SK-N-DZ (cell line): ENCODE results near the gene MISP3.

Experiments used
- DNase-seq: peaks from one replicate; pipeline ENCODE4 v3.0.0-alpha.2; 2015; ENCODE audit warnings: low spot score

MISP3 gene

GRCh38 chr19:14080887-14081796, 8.6 kb downstream of the MISP3 start:
- peak; percentile 99 for DNase-seq

- no peak for DNase-seq
These were observed 9.4 kb downstream of the MISP3 start for GRCh38 chr19:14081797-14082674.

GRCh38 chr19:14082675-14082960, 10.0 kb downstream of the MISP3 start:
- no peak for DNase-seq

- DNase-seq: no peak
These were observed 12.9 kb downstream of the MISP3 start, which contains the start of gene C19orf67 for GRCh38 chr19:14085309-14085995. Gene C19orf67 (minus strand): TSS chr19:14085783. CDS start chr19:14085627, 156 bp downstream.

DNA sequence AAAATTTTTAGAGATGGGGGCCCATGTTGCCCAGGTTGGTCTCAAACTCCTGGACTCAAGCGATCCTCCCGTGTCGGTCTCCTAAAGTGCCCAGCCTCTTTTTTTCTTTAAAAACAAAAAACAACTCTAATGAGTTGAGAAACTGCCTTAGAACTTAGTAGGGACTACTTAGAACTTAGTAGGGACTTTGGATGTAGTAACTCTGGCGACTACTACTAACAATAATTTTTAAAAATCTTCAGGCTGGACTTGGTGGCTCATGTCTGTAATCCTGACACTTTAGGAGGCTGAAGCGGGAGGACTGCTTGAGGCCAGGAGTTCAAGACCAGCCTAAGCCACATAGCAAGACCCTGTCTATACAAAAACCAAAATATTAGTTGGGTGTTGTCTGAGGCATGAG, 13.5 kb downstream of the MISP3 start:
- no peak for DNase-seq

DNA sequence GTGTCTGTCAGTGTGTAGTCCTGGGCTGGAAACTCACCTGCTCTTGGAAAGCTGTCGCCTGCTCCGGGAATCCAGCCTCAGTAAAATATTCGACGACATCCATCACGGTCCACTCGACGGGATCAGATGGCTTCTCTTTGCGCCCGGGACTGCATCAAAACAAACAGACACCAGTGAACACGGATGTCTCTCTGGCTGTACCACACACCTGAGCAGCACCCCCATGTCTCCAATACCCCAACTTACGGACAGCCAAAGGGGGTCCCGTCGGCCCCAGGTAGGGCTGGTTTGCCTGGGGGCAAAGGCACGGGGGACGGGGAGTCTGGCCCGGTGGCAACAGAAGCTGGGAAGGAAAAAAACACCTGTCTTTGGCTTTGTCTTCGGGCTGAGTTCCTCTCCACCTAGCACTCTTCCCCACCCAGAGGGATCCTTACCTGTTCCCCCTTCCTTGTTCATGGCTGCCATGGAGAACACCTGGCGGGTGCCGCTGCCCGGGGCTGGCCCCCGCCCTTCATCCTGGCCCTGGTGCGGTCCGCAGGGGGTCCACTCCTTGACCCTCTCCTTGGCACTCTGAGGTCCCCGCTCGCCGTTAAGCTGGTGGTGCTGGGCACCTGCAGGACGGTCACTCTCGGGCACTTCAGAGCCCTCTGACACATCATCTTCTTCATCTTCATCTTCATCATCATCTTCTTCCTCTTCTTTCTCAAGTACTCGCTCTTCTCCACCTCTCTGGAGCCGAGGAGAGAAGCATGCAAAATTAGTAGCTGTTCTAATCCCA, 16.2 kb downstream of the MISP3 start:
- DNase-seq: no peak

GRCh38 chr19:14089412-14089661, 16.8 kb downstream of the MISP3 start:
- DNase-seq: no peak

DNA sequence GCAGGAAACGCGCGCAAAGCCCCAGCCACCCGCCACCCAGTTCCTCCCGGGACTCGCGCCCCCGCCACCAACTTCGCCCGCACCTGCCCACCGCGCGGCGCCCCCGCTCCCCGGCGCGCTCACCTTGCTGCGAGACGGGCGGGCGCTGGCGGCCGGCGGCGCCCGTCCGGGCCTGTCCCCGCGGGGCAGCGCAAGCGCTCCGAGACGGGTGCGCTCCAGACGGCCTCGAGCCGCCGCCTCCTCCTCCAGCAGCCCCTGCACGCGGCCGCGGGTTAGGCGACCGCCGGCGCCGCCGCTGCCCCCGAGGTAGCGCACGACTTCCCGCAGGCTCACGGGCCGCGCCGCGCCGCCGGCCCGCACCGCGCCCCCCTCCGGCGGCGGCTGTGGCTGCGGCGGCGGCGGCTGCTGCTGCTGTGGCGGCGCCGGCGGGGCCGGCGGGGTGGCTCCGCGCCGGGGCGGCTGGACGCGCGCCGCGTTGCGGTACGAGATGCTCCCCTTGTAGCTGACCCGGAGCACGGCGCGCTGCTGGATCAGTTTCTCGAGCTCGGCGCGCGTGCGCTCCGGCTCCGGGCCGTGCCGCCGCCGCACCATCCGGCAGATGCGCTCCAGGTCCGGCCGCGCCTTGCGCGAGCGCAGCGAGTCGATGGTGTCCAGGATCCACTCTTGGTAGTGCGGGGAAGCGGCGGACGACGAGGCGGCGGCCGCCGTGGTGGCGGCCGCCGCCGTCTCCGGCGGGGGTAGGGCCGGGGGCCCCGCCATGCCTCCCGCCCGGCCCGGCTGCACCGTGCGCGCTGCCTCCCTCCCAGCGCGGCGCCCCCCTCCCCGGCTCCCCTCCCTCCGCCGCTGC, 17.3 kb downstream of the MISP3 start:
- DNase-seq: peak; percentile 32

GRCh38 chr19:14090509-14091080, 18.0 kb downstream of the MISP3 start, which contains the start of gene SAMD1:
Gene SAMD1 (minus strand): TSS chr19:14090751.
- peak; percentile 76 for DNase-seq

- peak; percentile 73 for DNase-seq
These were observed 18.7 kb downstream of the MISP3 start for GRCh38 chr19:14091081-14091812.

DNA sequence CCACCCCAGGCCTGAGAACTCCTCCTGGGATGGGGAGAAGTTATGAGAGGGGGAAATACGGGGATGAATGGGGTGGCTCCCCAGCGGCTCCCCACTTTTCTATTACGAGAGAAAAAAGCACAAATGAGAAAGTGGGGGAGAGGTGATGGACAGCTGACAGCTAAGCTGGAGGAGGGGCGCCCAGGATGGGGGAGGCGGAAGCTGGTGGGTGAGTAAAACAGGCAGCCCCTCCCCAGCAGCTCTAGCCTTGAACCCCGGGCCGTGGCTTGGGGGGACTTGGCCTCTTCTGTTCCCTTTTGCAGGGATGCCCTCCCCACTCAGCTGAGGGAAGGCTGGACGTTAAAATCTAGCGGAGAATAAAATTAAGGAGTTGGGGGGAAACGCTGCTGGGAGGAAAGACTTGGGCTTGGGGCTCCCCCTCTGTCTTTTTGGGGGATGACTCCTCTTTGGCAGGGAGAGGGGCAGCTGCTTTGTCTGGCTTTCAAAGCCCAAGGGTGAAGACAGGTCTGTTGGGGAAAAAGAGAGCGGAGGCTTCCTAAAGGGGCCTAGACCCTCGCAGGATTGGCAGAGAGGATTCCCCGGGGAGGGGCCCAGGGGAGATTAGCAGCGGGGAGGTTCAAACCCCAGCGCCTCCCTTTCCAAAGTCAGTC, 19.4 kb downstream of the MISP3 start:
- no peak for DNase-seq

DNA sequence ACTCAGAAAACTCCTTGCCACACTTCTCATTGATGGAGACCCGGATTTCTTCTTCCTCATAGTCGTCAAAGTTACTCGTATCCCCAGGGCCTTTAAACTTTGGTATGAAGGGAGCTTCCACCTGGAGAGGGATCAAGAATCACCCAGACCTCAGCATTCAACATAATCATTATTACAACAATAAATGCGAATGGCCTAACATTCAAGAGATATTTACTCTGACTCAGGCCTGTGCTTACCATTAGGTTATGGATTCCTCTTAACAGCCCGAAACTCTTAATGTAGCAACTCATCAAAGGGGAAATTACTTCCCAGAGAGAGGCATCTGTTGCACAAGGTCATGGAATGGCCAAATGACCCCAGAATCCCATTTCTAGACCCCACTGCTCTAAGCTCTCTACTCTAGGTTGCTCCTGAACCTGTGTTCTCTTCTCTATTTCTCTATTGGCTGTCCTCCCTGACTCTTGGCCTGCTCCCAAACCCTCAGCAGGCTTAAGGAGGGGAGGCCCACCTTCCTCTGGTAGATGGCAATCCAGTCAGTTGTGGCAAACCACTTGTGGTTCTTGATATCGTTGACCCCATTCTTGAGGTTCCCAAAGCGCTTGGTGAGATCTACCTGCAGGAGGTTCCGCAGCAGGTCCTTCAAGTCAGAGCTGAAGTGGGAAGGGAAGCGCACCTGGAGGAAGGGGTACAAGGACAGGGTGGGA, 20.7 kb downstream of the MISP3 start:
- no peak for DNase-seq

DNA sequence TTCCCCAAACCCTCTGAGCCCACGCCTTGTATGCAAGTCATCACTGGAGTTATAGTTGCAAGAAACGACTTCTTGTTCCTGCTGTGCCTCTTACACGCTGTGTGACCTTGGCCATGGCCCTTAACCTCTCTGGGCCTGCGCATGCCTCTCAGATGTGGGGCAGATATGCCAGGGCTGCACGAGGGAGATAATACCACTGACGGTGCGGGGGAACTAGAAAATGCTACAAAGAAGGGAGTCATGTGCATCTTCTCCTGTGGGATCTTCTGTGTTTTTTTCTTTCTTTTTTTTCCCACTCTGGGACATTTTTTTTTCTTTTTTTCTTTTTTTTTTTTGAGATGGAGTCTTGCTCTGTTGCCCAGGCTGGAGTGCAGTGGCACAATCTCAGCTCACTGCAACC, 22.3 kb downstream of the MISP3 start:
- DNase-seq: no peak

- no peak for DNase-seq
These were observed 23.8 kb downstream of the MISP3 start for GRCh38 chr19:14096272-14096992.

GRCh38 chr19:14097532-14098151, 25.1 kb downstream of the MISP3 start:
- no peak for DNase-seq

- DNase-seq: no peak
These were observed 28.5 kb downstream of the MISP3 start for GRCh38 chr19:14101003-14101545.
